H1 (cell line): ENCODE data around the gene PLPP7. TPM values are rescaled to one million over a fixed set of nuclear protein-coding genes. Genes with fewer than 3 reads are reported as not detected.

Experiments used
- CTCF ChIA-PET: fragments of 300-600 bp; sonication (Branson Sonifier 250); formaldehyde crosslinking; loops from one replicate; lab custom pipeline; 2021; ENCODE audit not compliant: partially characterized antibody; lab: Charles Lee
- POLR2A ChIA-PET: fragments of 300-600 bp; sonication (Branson Sonifier 250); formaldehyde crosslinking; loops from one replicate; lab custom pipeline; 2021; ENCODE audit warnings: inconsistent platforms; ENCODE audit not compliant: partially characterized antibody; lab: Charles Lee
- DNase-seq, 2 experiments: peaks; one replicate each; pipeline versions ENCODE4 v3.0.0 to v3.0.0-alpha.2; 2010 to 2022; ENCODE audit warnings: low spot score in 2 of 2, low read depth in 1 of 2, mixed read lengths in 1 of 2
- FAIRE-seq: peaks from 2 replicates; lab custom pipeline; 2011; peaks lifted over from hg19 to GRCh38; lab: Jason Lieb, UNC
- H2AFZ ChIP-seq: 2 replicates; pipeline ENCODE4 v1.8.1; 2012; ENCODE audit warnings: low read length, inconsistent platforms
- H2AK5ac ChIP-seq: 2 replicates; pipeline ENCODE4 v1.6.1; 2013; ENCODE audit warnings: low read depth, low read length
- H2BK120ac ChIP-seq: replicated peaks from 2 replicates; pipeline ENCODE3; 2013; ENCODE audit warnings: low read depth, low read length, inconsistent platforms
- H2BK12ac ChIP-seq: 2 replicates; pipeline ENCODE4 v1.6.1; 2013; ENCODE audit warnings: low read depth, low read length
- H2BK15ac ChIP-seq: 2 replicates; pipeline ENCODE4 v1.6.1; 2013; ENCODE audit warnings: low read length
- H2BK20ac ChIP-seq: 2 replicates; pipeline ENCODE4 v1.6.1; 2013; ENCODE audit warnings: low read length
- H2BK5ac ChIP-seq: 2 replicates; pipeline ENCODE4 v1.6.1; 2013; ENCODE audit warnings: low read depth, low read length
- H3K14ac ChIP-seq: 2 replicates; pipeline ENCODE4 v1.6.1; 2013; ENCODE audit warnings: inconsistent platforms; ENCODE audit not compliant: insufficient read length
- H3K18ac ChIP-seq: 2 replicates; pipeline ENCODE4 v1.6.1; 2013; ENCODE audit warnings: low read length; ENCODE audit errors: extremely low read depth
- H3K23ac ChIP-seq: 2 replicates; pipeline ENCODE4 v1.6.1; 2013; ENCODE audit warnings: inconsistent platforms; ENCODE audit not compliant: insufficient read length
- H3K23me2 ChIP-seq: 2 replicates; pipeline ENCODE4 v1.6.1; 2013; ENCODE audit warnings: low read depth, low read length
- H3K27ac ChIP-seq: 2 replicates; pipeline ENCODE4 v1.6.1; 2011; ENCODE audit warnings: low read depth, low read length, inconsistent platforms
- H3K27me3 ChIP-seq, 4 experiments: replicated peaks in 1 of 4; 1 replicate in 1 of 4; 2 replicates in 3 of 4; pipeline versions ENCODE4 v1.6.1 to v1.8.1; 2011 to 2013; ENCODE audit warnings: low read length in 3 of 4, mild to moderate bottlenecking in 3 of 4, inconsistent platforms in 2 of 4, mixed read lengths in 2 of 4, moderate library complexity in 1 of 4; ENCODE audit not compliant: control insufficient read depth in 3 of 4, insufficient read depth in 3 of 4; ENCODE audit errors: extremely low read depth in 1 of 4
- H3K36me3 ChIP-seq, 4 experiments: 2 replicates each; pipeline versions ENCODE4 v1.6.1 to v1.8.1; 2011 to 2013; ENCODE audit warnings: mild to moderate bottlenecking in 4 of 4, low read length in 3 of 4, moderate library complexity in 2 of 4, control low read depth in 1 of 4, inconsistent platforms in 1 of 4; ENCODE audit not compliant: insufficient read depth in 4 of 4, control insufficient read depth in 2 of 4
- H3K4ac ChIP-seq: replicated peaks from 2 replicates; pipeline ENCODE3; 2013; ENCODE audit warnings: low read length, low read depth, mixed read lengths, inconsistent platforms; ENCODE audit not compliant: insufficient read length
- H3K4me1 ChIP-seq, 4 experiments: replicated peaks in 1 of 4; 1 replicate in 1 of 4; 2 replicates in 3 of 4; pipeline versions ENCODE4 v1.6.1 to v1.8.1; 2011 to 2013; ENCODE audit warnings: low read length in 3 of 4, inconsistent platforms in 2 of 4, mixed read lengths in 1 of 4; ENCODE audit not compliant: insufficient read depth in 4 of 4, control insufficient read depth in 3 of 4
- H3K4me2 ChIP-seq, 2 experiments: 2 replicates each; pipeline versions ENCODE4 v1.6.1 to v1.8.1; 2011 to 2013; ENCODE audit warnings: low read depth in 2 of 2, low read length in 2 of 2, control low read depth in 1 of 2, inconsistent platforms in 1 of 2, mild to moderate bottlenecking in 1 of 2; ENCODE audit not compliant: insufficient read depth in 1 of 2
- H3K4me3 ChIP-seq, 4 experiments: fragments of 200-600, 300-600 bp in 1 of 4; sonication (generic), shearing (Covaris generic), sonication (Bioruptor Twin) in 1 of 4; 2 replicates each; pipeline versions ENCODE4 v1.5.1 to v1.8.1; 2011 to 2016; ENCODE audit warnings: low read length in 4 of 4, low read depth in 3 of 4, control low read depth in 2 of 4, inconsistent platforms in 2 of 4, mild to moderate bottlenecking in 2 of 4, mixed read lengths in 1 of 4, moderate library complexity in 1 of 4; ENCODE audit not compliant: insufficient read depth in 2 of 4; ENCODE audit errors: extremely low read depth in 1 of 4
- H3K56ac ChIP-seq: replicated peaks from 2 replicates; pipeline ENCODE3; 2013; ENCODE audit warnings: low read depth, mild to moderate bottlenecking, mixed read lengths, low read length, inconsistent platforms; ENCODE audit not compliant: insufficient read length
- H3K79me1 ChIP-seq: 2 replicates; pipeline ENCODE4 v1.6.1; 2013; ENCODE audit warnings: low read depth, low read length, control low read depth
- H3K79me2 ChIP-seq, 2 experiments: 2 replicates each; pipeline versions ENCODE4 v1.6.1 to v1.8.1; 2012 to 2013; ENCODE audit warnings: low read length in 2 of 2, mild to moderate bottlenecking in 2 of 2, inconsistent platforms in 1 of 2; ENCODE audit not compliant: insufficient read depth in 2 of 2, control insufficient read depth in 1 of 2
- H3K9ac ChIP-seq, 4 experiments: replicated peaks in 1 of 4; 1 replicate in 1 of 4; 2 replicates in 3 of 4; pipeline versions ENCODE4 v1.6.1 to v1.8.1; 2011 to 2013; ENCODE audit warnings: low read depth in 3 of 4, low read length in 3 of 4, control low read depth in 2 of 4, mild to moderate bottlenecking in 2 of 4, moderate library complexity in 2 of 4, inconsistent platforms in 1 of 4; ENCODE audit errors: extremely low read depth in 1 of 4
- H3K9me3 ChIP-seq, 2 experiments: 2 replicates each; pipeline versions ENCODE4 v1.6.1 to v1.8.1; 2012 to 2013; ENCODE audit warnings: mild to moderate bottlenecking in 2 of 2, moderate library complexity in 2 of 2, control low read depth in 1 of 2, inconsistent platforms in 1 of 2, low read depth in 1 of 2, low read length in 1 of 2, mixed read lengths in 1 of 2; ENCODE audit not compliant: insufficient read depth in 2 of 2
- H4K20me1 ChIP-seq, 2 experiments: replicated peaks in 1 of 2; 2 replicates each; pipeline versions ENCODE3 to v1.8.1; 2011 to 2013; ENCODE audit warnings: inconsistent platforms in 2 of 2, low read length in 2 of 2, mild to moderate bottlenecking in 1 of 2; ENCODE audit not compliant: insufficient read depth in 2 of 2, control insufficient read depth in 1 of 2
- H4K5ac ChIP-seq: 2 replicates; pipeline ENCODE4 v1.6.1; 2013; ENCODE audit warnings: low read length, low read depth, mixed read lengths, inconsistent platforms; ENCODE audit not compliant: insufficient read length
- H4K8ac ChIP-seq: 2 replicates; pipeline ENCODE4 v1.8.0; 2013; ENCODE audit warnings: mild to moderate bottlenecking, moderate library complexity, low read length, inconsistent platforms; ENCODE audit not compliant: insufficient read depth; ENCODE audit errors: extremely low read depth
- H4K91ac ChIP-seq: replicated peaks from 2 replicates; pipeline ENCODE3; 2013; ENCODE audit warnings: low read length, mixed read lengths, inconsistent platforms; ENCODE audit not compliant: insufficient read length
- KDM4A ChIP-seq: IDR thresholded peaks from one replicate; pipeline ENCODE4 v1.7.1; 2012; ENCODE audit warnings: low read depth, mild to moderate bottlenecking, moderate library complexity, low read length, inconsistent platforms; ENCODE audit not compliant: severe bottlenecking
- KDM5A ChIP-seq: fragments of 200-600 bp; IDR thresholded peaks from 2 replicates; pipeline ENCODE4 v1.7.1; 2012; ENCODE audit warnings: mild to moderate bottlenecking, low read length, inconsistent platforms, mixed read lengths
- NANOG ChIP-seq: IDR thresholded peaks from 2 replicates; pipeline ENCODE4 v1.6.1; 2011; ENCODE audit warnings: low read length, low read depth, mild to moderate bottlenecking, inconsistent platforms; ENCODE audit not compliant: insufficient read depth, poor library complexity, severe bottlenecking
- NRF1 ChIP-seq: IDR thresholded peaks from 2 replicates; pipeline ENCODE4 v1.6.1; 2011; ENCODE audit warnings: mild to moderate bottlenecking, low read depth, low read length, improper control_type of control experiment
- POLR2A ChIP-seq, 2 experiments: IDR thresholded peaks; 1 replicate in 1 of 2; 2 replicates in 1 of 2; pipeline ENCODE4 v1.6.1; 2011; ENCODE audit warnings: low read depth in 2 of 2, low read length in 2 of 2, mild to moderate bottlenecking in 2 of 2; ENCODE audit errors: control extremely low read depth in 1 of 2
- POU5F1 ChIP-seq: IDR thresholded peaks from 2 replicates; pipeline ENCODE4 v1.6.1; 2011; ENCODE audit warnings: low read depth, mild to moderate bottlenecking, low read length, moderate library complexity
- RAD21 ChIP-seq, 2 experiments: IDR thresholded peaks in 1 of 2; conservative IDR thresholded peaks in 1 of 2; 2 replicates each; pipeline ENCODE4 v1.6.1; 2011; ENCODE audit warnings: low read depth in 2 of 2, low read length in 2 of 2, improper control_type of control experiment in 1 of 2, inconsistent platforms in 1 of 2, mild to moderate bottlenecking in 1 of 2, moderate library complexity in 1 of 2
- SIN3A ChIP-seq, 2 experiments: IDR thresholded peaks in 1 of 2; conservative IDR thresholded peaks in 1 of 2; 2 replicates each; pipeline ENCODE4 v1.6.1; 2011 to 2012; ENCODE audit warnings: low read length in 2 of 2, improper control_type of control experiment in 1 of 2, low read depth in 1 of 2, mild to moderate bottlenecking in 1 of 2
- SP1 ChIP-seq: IDR thresholded peaks from 2 replicates; pipeline ENCODE4 v1.6.1; 2011; ENCODE audit warnings: low read depth, low read length
- SP2 ChIP-seq: IDR thresholded peaks from 2 replicates; pipeline ENCODE4 v1.6.1; 2012; ENCODE audit warnings: mild to moderate bottlenecking, low read length, inconsistent platforms
- TEAD4 ChIP-seq: IDR thresholded peaks from 2 replicates; pipeline ENCODE4 v1.6.1; 2012; ENCODE audit warnings: low read depth, low read length, inconsistent platforms, mixed read lengths
- WGBS, 2 experiments: shearing (Covaris generic) in 1 of 2; methylation state at CpG; one replicate each; pipeline versions ENCODE4 v1.1.6 to v1.1.7; 2013 to 2015; ENCODE audit warnings: low lambda C conversion rate in 2 of 2, mixed read lengths in 2 of 2, inconsistent platforms in 1 of 2, low coverage in 1 of 2, missing lambda C conversion rate in 1 of 2; ENCODE audit not compliant: insufficient replicate concordance in 2 of 2, insufficient coverage in 1 of 2, insufficient read length in 1 of 2; ENCODE audit errors: extremely low coverage in 1 of 2, missing lambda C conversion rate in 1 of 2; 5-methylcytosine and 5-hydroxymethylcytosine counted together
- polyA plus RNA-seq, 7 experiments: library from polyadenylated mRNA; depleted of rRNA in 3 of 7; stranded (reverse) in 5 of 7; unstranded in 2 of 7; fragments of >200 nt in 5 of 7; fragments of 200-250 nt in 2 of 7; gene quantifications; 1 replicate in 5 of 7; 2 replicates in 1 of 7; 4 replicates in 1 of 7; pipeline versions ENCODE4 v1.2.1 to v1.2.3, GENCODE V29; 2011 to 2013; ENCODE audit warnings: missing spikeins in 2 of 7, mixed read lengths in 2 of 7
- total RNA-seq: library from RNA; stranded (reverse); fragmentation: NEBNext Ultra II Directional; extraction: Animal tissue kit (Norgen Biotek cat#: 25700); gene quantifications from 2 replicates; pipeline ENCODE4 v1.2.1, GENCODE V29; 2021

PLPP7 gene
- total and polyA plus RNA-seq, 2 of the 8 experiments (the other 6 are each of a cell fraction or from before 2014, with no cell fraction given) = 3.4 to 3.9 TPM

GRCh38 chr9:131240047-131240921, 49.2 kb upstream of the PLPP7 start:
- Histone ChIP-seq H3K56ac (no peak overlapping the region), H3K14ac (no peak overlapping the region), H3K4me2 (no peak overlapping the region), H2AFZ (no peak overlapping the region), H2BK120ac (no peak overlapping the region), H3K9ac (no peak overlapping the region), H4K8ac (no peak overlapping the region), H4K20me1 (no peaks in the 10 kb centered on the region), H4K91ac (no peak overlapping the region), H2BK20ac (no peak overlapping the region), H3K79me1 (no peaks in the 10 kb centered on the region), H3K79me2 (no peaks in the 10 kb centered on the region), H3K4me1 (peaks cover 0 to 20% (median 16%) of the 10 kb centered on the region in 4 experiments; a peak in 6 of 7 replicates), H3K9me3 (peaks cover 0 to 5% of the 10 kb centered on the region in 2 experiments; a peak in 1 of 4 replicates), H2BK15ac (no peak overlapping the region), H3K23ac (no peak overlapping the region), H2AK5ac (no peak overlapping the region), H2BK5ac (0 out of 2 replicates have a peak overlapping the region, but pooled peaks have one; percentile 66), H3K23me2 (no peaks in the 10 kb centered on the region), H4K5ac (no peak overlapping the region), H3K27me3 (no peaks in the 10 kb centered on the region), H3K4me3 (no peak overlapping the region), H3K4ac (no peak overlapping the region), H3K18ac (no peak overlapping the region), H3K27ac (no peak overlapping the region), H2BK12ac (no peak overlapping the region), H3K36me3 (0 out of 8 replicates have a peak, but pooled peaks cover 0 to under 1% (median 0%) of the 10 kb centered on the region in 4 experiments)
- 92% methylated on average over 22 of the region's 22 CpGs; no CpG with 5 or more reads in 1 of the 2 experiments for WGBS, 2 experiments
- FAIRE-seq (no peak), DNase-seq (no peak)
- POLR2A ChIA-PET = no interaction called here
- CTCF ChIA-PET = interaction anchor here (1.6 to 2.8 kb wide), 3 partner anchors 10 to 109 kb away, joined by 3 to 17 read pairs (median 5); no protein-coding TSS in a partner anchor
- TF ChIP-seq NRF1 (no peak), POU5F1 (no peak), TEAD4 (no peak), NANOG (no peak), KDM5A (no peak), KDM4A (no peak), SIN3A (conservative IDR thresholded peaks at IDR 0.05 in 1 of 2, IDR thresholded peaks at IDR 0.05 in 1 of 2; ENCODE audit: low read depth in 1 of 2, low read length in 2 of 2) (no peak), RAD21 (IDR thresholded peaks at IDR 0.05 in 1 of 2, conservative IDR thresholded peaks at IDR 0.05 in 1 of 2; ENCODE audit: low read depth in 2 of 2, low read length in 2 of 2) (no peak), POLR2A (IDR thresholded peaks at IDR 0.05; ENCODE audit: control extremely low read depth in 1 of 2, low read depth in 2 of 2, low read length in 2 of 2) (no peak), SP1 (no peak), SP2 (no peak)
